Activated CD4-positive, alpha-beta T cell treated with anti-CD3 and anti-CD28 coated beads, Interleukin-2, amount 10 ng/mL, durations not matched to agents 24 days and 14 days (primary cell): ENCODE measurements around the gene MYO9A. TPM values are rescaled to one million over a fixed set of nuclear protein-coding genes. Genes with fewer than 3 reads are reported as not detected.
"Not testable (repeated sequence)": the region's sequence is repeated elsewhere in the genome, so short reads cannot be mapped to it uniquely, and the experiment has no call there.

Experiments used
- DNase-seq: peaks from one replicate; pipeline ENCODE4 v3.0.0; 2022
- H3K27ac Mint-ChIP-seq: one replicate; pipeline ENCODE4 v1.8.0; 2022; ENCODE audit warnings: mild to moderate bottlenecking, mixed read lengths
- H3K27me3 Mint-ChIP-seq: one replicate; pipeline ENCODE4 v1.8.0; 2022; ENCODE audit warnings: mixed read lengths
- H3K36me3 Mint-ChIP-seq: one replicate; pipeline ENCODE4 v1.8.0; 2022; ENCODE audit warnings: low read depth, mild to moderate bottlenecking, mixed read lengths
- H3K4me1 Mint-ChIP-seq: one replicate; pipeline ENCODE4 v1.8.0; 2021; ENCODE audit warnings: mixed read lengths
- H3K4me3 Mint-ChIP-seq: one replicate; pipeline ENCODE4 v1.8.0; 2022; ENCODE audit warnings: mild to moderate bottlenecking, moderate library complexity, mixed read lengths
- H3K9me3 Mint-ChIP-seq: one replicate; pipeline ENCODE4 v1.8.0; 2021; ENCODE audit warnings: mixed read lengths
- intact Hi-C: fragments of 100-400 bp; cut with micrococcal nuclease; formaldehyde crosslinking; loops from one replicate; pipeline ENCODE4 v1.15.1; 2023
- total RNA-seq: library from RNA; stranded (reverse); gene quantifications from 2 replicates; pipeline ENCODE4 v1.2.3, GENCODE V29; 2022

The MYO9A gene
- total RNA-seq, 1 donor from 2014 or later, result 19.4 TPM

DNA sequence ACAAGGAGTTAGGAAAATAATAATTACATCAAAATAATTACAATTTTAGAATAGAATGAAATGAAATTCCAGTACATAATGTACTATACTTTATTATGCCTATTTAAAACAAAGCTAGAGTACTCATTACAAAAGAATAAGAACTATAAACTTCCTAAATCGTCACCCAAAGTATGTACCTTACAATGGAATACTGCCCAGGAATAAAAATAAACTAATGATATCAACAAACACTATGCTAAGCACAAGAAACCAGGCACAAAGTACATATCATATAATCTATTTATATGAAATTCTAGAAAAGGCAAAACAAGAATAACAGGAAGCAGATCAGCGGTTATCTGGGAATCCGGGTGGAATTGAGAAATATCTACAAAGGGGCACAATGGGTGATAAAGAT is 84.7 kb downstream of the MYO9A start:
- no peak overlapping the region for H3K27ac Mint-ChIP-seq
- H3K4me1 Mint-ChIP-seq, result no peaks in the 10 kb centered on the region
- DNase-seq, result no peak
- peaks cover 5% of the 10 kb centered on the region for H3K9me3 Mint-ChIP-seq
- no peak overlapping the region for H3K4me3 Mint-ChIP-seq
- intact Hi-C loops, result no loop called here
- H3K36me3 Mint-ChIP-seq, result no peaks in the 10 kb centered on the region
- no peaks in the 10 kb centered on the region for H3K27me3 Mint-ChIP-seq

DNA sequence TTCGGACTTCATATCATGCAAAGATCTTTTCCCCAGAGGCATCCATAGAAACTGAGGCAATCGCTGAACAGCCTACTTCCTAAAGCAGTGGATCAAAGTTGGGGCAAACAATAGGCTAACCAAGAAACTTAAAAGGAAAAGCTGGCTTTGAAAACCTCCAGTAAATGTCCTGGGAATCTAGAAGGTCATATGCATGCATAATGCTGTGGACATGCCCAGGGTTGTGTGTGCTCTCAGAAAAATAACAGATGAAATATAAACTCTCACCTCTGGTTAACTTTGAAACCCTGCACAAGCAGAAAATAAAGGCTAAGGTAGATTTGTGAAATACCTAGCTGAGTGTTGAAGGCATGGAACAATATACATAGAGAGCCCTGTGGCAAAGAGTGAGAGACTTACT is 96.3 kb downstream of the MYO9A start:
- H3K27ac Mint-ChIP-seq, result no peak overlapping the region
- H3K4me1 Mint-ChIP-seq, result no peaks in the 10 kb centered on the region

DNA sequence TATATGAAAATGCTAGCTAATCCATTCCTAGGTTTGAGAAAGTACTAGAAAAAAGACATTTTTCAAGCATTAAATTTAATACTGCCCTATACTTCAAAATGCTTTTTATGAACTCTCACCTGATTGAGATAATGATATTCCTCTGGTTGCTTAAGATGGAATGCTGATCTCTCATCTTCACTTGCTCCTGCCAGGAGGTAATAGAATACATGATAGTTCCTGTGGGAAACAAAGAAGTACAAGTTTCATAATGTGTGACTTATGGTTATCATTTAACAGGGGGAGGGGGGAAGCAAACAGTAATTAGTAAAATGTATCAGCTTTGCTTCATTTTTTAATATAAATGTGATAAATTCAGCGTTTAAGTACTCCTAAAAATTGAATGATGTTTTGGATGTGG is 97.2 kb downstream of the MYO9A start:
- no peak for DNase-seq
- Mint-ChIP-seq H3K27me3 (no peaks in the 10 kb centered on the region), H3K4me3 (no peak overlapping the region), H3K4me1 (no peaks in the 10 kb centered on the region), H3K9me3 (peaks cover 3% of the 10 kb centered on the region), H3K27ac (no peak overlapping the region), H3K36me3 (peaks cover 8% of the 10 kb centered on the region)
- intact Hi-C loops, result no loop called here

More for the DNA sequence above, 96.3 kb downstream of the MYO9A start:
- Mint-ChIP-seq H3K9me3 (peaks cover 3% of the 10 kb centered on the region), H3K4me3 (no peak overlapping the region), H3K36me3 (peaks cover 8% of the 10 kb centered on the region), H3K27me3 (no peaks in the 10 kb centered on the region)
- no peak for DNase-seq
- intact Hi-C loops, result no loop called here

DNA sequence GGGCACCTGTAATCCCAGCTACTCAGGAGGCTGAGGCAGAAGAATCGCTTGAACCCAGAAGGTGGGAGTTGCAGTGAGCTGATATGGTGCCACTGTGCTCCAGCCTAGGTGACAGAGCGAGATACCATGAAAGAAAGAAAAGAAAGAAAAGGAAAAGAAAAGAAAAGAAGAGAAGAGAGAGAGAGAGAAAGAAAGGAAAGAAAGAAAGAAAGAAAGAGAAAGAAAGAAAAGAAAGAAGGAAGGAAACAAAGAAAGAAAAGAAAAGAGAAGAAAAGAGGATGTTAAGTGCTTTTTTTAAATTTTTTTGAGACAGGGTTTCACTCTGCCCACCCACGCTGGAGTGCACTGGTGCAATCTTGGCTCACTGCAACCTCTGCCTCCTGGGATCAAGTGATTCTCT is 103.4 kb downstream of the MYO9A start:
- H3K27ac Mint-ChIP-seq, H3K36me3 Mint-ChIP-seq, intact Hi-C loops: not testable (repeated sequence)

DNA sequence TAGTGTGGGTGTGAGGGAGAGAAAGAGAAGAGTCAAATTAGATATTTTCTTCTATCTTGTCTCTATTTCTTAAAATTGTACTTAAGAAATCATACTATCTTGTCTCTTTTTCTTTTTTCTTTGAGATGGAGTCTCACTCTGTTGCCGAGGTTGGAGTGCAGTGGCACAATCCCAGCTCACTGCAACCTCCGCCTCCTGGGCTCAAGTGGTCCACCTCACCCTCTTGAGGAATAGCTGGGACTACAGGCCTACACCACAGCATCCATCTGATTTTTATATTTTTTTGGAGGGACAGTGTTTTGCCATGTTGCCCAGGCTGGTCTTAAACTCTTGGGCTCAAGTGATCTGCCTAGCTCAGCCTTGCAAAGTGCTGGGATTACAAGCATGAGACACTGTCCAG is 104.2 kb downstream of the MYO9A start:
- Mint-ChIP-seq H3K4me1 (peaks cover 1% of the 10 kb centered on the region), H3K4me3 (no peak overlapping the region), H3K27ac (no peak overlapping the region), H3K36me3 (no peaks in the 10 kb centered on the region), H3K9me3 (no peaks in the 10 kb centered on the region), H3K27me3 (no peaks in the 10 kb centered on the region)
- intact Hi-C loops, result no loop called here
- no peak for DNase-seq

More for the DNA sequence above, 103.4 kb downstream of the MYO9A start:
- not testable (repeated sequence) for DNase-seq, H3K4me3 Mint-ChIP-seq, H3K9me3 Mint-ChIP-seq, H3K4me1 Mint-ChIP-seq, H3K27me3 Mint-ChIP-seq

DNA sequence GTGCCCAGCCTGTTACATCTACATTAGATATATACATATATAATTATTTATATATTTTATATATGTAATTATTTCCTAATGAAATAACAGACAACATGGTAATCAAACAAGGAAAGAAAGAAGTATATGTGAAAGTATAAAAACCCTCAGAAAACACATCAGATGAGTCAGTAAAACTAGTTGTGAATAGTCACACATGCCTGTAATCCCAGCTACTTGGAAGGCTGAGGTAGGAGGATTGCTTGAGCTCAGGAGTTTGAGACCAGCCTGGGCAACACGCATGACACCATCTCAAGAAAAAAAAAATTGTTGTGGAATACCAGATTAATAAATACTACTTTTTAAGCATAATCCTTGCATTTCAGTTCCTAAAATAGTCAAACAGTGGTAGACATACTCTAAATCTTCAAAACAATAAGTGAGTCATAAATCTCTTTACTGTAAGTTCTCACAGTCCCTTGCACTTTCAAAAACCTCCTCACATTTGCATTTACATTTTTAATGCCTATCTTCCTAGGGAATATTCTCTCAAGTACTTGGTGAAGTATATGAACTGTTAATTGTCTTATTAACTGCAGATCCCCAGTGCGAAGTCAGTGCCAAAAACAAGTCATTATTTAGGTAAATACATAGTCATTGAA is 106.5 kb downstream of the MYO9A start:
- H3K9me3 Mint-ChIP-seq, result no peaks in the 10 kb centered on the region
- H3K4me1 Mint-ChIP-seq, result peaks cover 1% of the 10 kb centered on the region
- no peaks in the 10 kb centered on the region for H3K27me3 Mint-ChIP-seq
- no peak overlapping the region for H3K27ac Mint-ChIP-seq
- no peaks in the 10 kb centered on the region for H3K36me3 Mint-ChIP-seq
- no peak for DNase-seq
- intact Hi-C loops, result no loop called here
- no peak overlapping the region for H3K4me3 Mint-ChIP-seq

DNA sequence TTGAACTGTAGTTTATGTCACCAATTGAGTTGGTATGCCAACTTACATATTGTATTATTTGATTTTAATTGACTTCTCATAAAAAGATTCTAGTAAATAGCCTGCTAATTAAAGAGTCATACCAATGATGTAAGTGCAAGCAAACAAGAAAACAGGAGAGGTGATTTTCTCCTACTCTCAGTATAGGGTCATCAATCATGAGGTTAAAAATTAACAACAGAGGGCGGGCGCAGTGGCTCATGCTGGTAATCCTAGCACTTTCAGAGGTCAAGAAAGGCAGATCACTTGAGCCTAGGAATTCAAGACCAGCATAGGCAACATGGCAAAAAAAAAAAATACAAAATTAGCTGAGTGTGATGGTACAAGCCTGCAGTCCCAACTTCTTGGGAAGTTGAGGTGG is 108.7 kb downstream of the MYO9A start:
- H3K36me3 Mint-ChIP-seq, result no peaks in the 10 kb centered on the region
- peaks cover 1% of the 10 kb centered on the region for H3K4me1 Mint-ChIP-seq
- no peak for DNase-seq
- H3K27ac Mint-ChIP-seq, result no peak overlapping the region
- H3K4me3 Mint-ChIP-seq, result no peak overlapping the region
- no peaks in the 10 kb centered on the region for H3K9me3 Mint-ChIP-seq
- intact Hi-C loops, result no loop called here
- no peaks in the 10 kb centered on the region for H3K27me3 Mint-ChIP-seq

DNA sequence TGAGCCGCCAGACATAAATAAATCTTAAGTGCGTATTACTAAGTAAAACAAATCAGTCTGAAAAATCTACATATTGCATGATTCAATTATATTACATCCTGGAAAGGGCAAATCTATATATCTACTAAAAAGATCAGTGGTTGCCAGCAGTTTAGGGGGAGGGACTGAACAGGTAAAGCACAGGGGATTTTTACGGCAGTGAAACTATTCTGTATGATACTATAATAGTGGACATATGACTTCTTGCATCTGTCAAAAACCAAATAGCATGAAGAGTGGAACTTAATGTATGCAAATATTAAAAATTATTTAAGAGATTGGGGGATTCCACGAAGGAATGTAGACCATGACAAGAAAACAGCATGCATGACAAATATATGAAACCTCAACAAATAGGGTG is 111.6 kb downstream of the MYO9A start:
- Mint-ChIP-seq H3K9me3 (no peaks in the 10 kb centered on the region), H3K4me3 (no peak overlapping the region), H3K4me1 (peaks cover under 1% of the 10 kb centered on the region), H3K27ac (no peak overlapping the region), H3K36me3 (no peaks in the 10 kb centered on the region), H3K27me3 (no peaks in the 10 kb centered on the region)
- no peak for DNase-seq
- intact Hi-C loops, result no loop called here

DNA sequence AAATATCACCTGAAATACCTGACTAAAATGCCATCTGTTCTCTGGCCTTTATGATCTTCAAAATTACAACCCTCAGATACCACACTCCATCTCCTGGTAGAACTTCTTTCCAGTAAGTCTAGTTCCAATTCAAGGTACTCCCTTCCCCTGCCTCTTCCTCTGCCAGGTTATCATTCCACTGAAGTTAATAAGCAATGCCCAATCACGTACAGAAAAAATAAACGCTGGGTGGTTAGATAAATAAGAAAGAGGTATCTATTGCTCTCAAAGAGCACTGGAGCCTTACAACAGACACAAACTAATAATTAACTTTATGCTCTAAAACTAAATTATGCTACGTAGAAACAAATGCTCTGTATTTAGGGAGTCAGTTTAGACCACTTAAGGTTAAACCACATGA is 112.5 kb downstream of the MYO9A start:
- H3K4me1 Mint-ChIP-seq, result no peaks in the 10 kb centered on the region

DNA sequence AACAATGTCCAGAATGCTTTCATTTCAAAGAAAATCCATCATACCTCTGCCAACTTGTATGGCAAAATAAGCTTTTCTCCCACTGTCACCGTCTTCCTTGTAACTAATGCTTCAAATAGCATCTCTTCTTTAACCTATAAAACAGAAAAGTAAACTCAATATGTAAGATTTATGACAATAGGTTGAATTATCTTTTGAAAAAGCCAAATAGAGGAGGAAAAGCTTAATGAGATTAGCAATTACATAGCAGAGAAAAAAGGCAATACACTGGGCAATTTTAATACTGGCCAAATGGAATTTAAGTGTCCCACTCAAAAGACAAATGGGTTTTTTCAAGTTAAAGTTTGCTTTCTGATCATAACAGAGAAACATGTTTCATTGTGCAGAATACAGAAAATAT is 118.1 kb downstream of the MYO9A start:
- DNase-seq, result no peak
- Mint-ChIP-seq H3K4me3 (no peak overlapping the region), H3K27ac (no peak overlapping the region), H3K4me1 (no peaks in the 10 kb centered on the region), H3K36me3 (peaks cover 12% of the 10 kb centered on the region), H3K9me3 (peaks cover 3% of the 10 kb centered on the region), H3K27me3 (no peaks in the 10 kb centered on the region)
- intact Hi-C loops, result no loop called here

More for the DNA sequence above, 112.5 kb downstream of the MYO9A start:
- H3K36me3 Mint-ChIP-seq, result no peaks in the 10 kb centered on the region
- no peaks in the 10 kb centered on the region for H3K9me3 Mint-ChIP-seq
- H3K4me3 Mint-ChIP-seq, result no peak overlapping the region
- DNase-seq, result no peak
- no peak overlapping the region for H3K27ac Mint-ChIP-seq
- H3K27me3 Mint-ChIP-seq, result no peaks in the 10 kb centered on the region
- intact Hi-C loops, result no loop called here

DNA sequence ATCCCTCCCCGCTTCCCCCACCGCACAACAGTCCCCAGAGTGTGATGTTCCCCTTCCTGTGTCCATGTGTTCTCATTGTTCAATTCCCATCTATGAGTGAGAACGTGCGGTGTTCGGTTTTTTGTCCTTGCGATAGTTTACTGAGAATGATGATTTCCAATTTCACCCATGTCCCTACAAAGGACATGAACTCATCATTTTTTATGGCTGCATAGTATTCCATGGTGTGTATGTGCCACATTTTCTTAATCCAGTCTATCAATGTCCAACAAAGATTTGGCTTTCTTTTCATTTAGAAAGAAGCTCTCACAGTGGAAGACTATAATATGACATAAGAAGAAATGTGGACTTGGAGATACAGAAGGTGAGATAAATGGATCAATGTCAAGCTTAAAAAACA is 119.2 kb downstream of the MYO9A start:
- H3K4me1 Mint-ChIP-seq, intact Hi-C loops, H3K4me3 Mint-ChIP-seq, H3K27me3 Mint-ChIP-seq, H3K9me3 Mint-ChIP-seq, DNase-seq, H3K27ac Mint-ChIP-seq: not testable (repeated sequence)
- peaks cover 12% of the 10 kb centered on the region for H3K36me3 Mint-ChIP-seq

DNA sequence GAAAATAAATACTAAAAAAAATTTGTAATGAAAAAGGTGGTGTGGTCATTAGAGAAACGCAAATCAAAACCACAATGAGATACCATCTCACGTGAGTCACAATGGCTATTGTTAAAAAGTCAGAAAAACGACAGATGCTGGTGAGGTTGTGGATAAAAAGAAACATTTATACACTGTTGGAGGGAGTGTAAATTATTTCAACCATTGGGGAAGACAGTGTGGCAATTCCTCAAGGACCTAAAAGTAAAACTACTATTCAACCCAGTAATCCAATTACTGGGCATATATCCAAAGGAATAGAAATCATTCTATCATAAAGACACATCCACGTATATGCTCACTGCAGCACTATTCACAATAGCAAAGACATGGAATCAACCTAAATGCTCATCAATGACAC is 120.3 kb downstream of the MYO9A start:
- peaks cover 3% of the 10 kb centered on the region for H3K9me3 Mint-ChIP-seq
- no peak for DNase-seq
- H3K4me1 Mint-ChIP-seq, result no peaks in the 10 kb centered on the region
- no peak overlapping the region for H3K4me3 Mint-ChIP-seq
- H3K36me3 Mint-ChIP-seq, result peaks cover 12% of the 10 kb centered on the region
- H3K27ac Mint-ChIP-seq, result no peak overlapping the region
- no peaks in the 10 kb centered on the region for H3K27me3 Mint-ChIP-seq
- intact Hi-C loops, result no loop called here

DNA sequence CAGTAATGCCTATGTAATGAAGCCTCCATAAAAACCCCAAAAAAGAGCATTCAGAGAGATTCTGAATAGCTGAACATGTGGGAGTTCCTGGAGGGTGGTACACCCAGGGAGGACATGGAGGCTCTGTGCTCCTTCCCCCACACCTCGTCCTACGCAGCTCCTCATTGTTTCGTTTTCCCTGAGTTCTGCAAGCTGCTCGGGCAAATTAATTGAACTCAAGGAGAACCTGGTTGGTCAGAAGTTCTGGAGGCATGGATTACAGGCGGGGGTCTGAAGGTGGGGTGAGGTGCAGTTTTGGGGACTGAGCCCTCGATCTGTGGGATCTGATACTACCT is 142.2 kb downstream of the MYO9A start:
- H3K36me3 Mint-ChIP-seq, result no peaks in the 10 kb centered on the region
- no peaks in the 10 kb centered on the region for H3K27me3 Mint-ChIP-seq
- no peak overlapping the region for H3K4me3 Mint-ChIP-seq
- no peaks in the 10 kb centered on the region for H3K4me1 Mint-ChIP-seq
- H3K27ac Mint-ChIP-seq, result no peak overlapping the region
- no peak for DNase-seq
- intact Hi-C loops, result no loop called here
- no peaks in the 10 kb centered on the region for H3K9me3 Mint-ChIP-seq

DNA sequence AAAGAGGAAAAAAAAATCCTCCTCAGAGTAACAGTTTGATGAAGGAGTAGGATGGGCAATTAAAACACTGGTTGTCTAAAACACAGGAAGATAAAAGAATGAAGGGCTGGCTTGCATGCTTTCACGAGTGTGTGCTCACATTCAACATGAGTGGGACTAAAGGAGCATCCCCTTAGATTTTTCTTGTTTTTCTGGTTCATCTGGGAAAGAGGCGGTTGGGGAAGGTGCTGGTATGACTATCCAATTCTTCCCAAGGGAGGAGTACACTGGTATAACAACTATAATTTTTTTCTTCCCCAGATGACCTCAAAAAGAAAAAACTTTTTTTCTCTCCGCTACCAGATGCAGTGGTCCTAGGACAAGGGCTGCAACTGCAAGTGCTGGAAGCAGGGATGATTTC is 143.7 kb downstream of the MYO9A start:
- no peaks in the 10 kb centered on the region for H3K9me3 Mint-ChIP-seq
- intact Hi-C loops, result no loop called here
- H3K27me3 Mint-ChIP-seq, result no peaks in the 10 kb centered on the region
- DNase-seq, result no peak
- no peak overlapping the region for H3K27ac Mint-ChIP-seq
- no peak overlapping the region for H3K4me3 Mint-ChIP-seq
- H3K36me3 Mint-ChIP-seq, result no peaks in the 10 kb centered on the region
- no peaks in the 10 kb centered on the region for H3K4me1 Mint-ChIP-seq

DNA sequence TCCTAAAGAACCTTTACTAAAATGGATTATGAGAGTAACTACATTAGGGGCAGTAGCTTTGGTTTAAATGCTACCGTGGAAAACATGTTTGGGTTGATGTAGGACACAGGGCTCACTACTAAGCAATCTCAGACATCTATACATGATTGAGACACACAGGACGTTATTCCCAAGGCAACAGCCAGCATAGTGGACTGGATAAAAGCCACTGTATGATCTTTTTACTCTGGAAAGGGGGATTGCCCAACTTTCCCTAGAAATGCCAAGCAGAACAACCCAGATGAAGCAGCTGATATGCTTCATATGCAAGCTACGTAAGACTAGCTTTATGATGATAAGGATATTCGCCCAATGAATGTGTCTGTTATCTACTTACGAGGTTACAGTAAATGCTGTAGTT is 144.6 kb downstream of the MYO9A start:
- no peak overlapping the region for H3K27ac Mint-ChIP-seq
- H3K36me3 Mint-ChIP-seq, result no peaks in the 10 kb centered on the region
- no peaks in the 10 kb centered on the region for H3K4me1 Mint-ChIP-seq
- H3K4me3 Mint-ChIP-seq, result no peak overlapping the region
- no peak for DNase-seq
- intact Hi-C loops, result no loop called here
- no peaks in the 10 kb centered on the region for H3K9me3 Mint-ChIP-seq
- no peaks in the 10 kb centered on the region for H3K27me3 Mint-ChIP-seq
